HG03457 (cell line): Measurements from ENCODE around the gene NKD1.

ENCODE experiments used
- ATAC-seq: cut with Tn5 transposase; IDR thresholded peaks from one replicate; pipeline ENCODE4 v1.9.1; 2021; ENCODE audit warnings: moderate number of reproducible peaks; ENCODE audit not compliant: unreplicated experiment

The NKD1 gene

GRCh38 chr16:50692644-50692998 is 144.4 kb downstream of the NKD1 start:
- ATAC-seq: no peak

- no peak for ATAC-seq
Measured at GRCh38 chr16:50692999-50693781, 145.0 kb downstream of the NKD1 start, which contains the start of gene NOD2. Gene NOD2 (plus strand): TSS chr16:50693606. CDS start chr16:50699496, 5,890 bp downstream.

GRCh38 chr16:50694206-50694605 is 146.0 kb downstream of the NKD1 start:
- no peak for ATAC-seq

- ATAC-seq: no peak
Measured at GRCh38 chr16:50695017-50696000, 147.1 kb downstream of the NKD1 start.

- ATAC-seq: no peak
Measured at GRCh38 chr16:50696126-50696525, 147.9 kb downstream of the NKD1 start.

GRCh38 chr16:50696575-50697420 is 148.6 kb downstream of the NKD1 start:
- peak; percentile 57 for ATAC-seq

GRCh38 chr16:50697421-50697715 is 149.2 kb downstream of the NKD1 start:
- ATAC-seq: no peak

GRCh38 chr16:50697881-50698767 is 149.9 kb downstream of the NKD1 start:
- ATAC-seq: no peak
